ENCODE measurements around the gene PPIP5K1.
"Not testable (repeated sequence)": the region's sequence is repeated elsewhere in the genome, so short reads cannot be mapped to it uniquely, and the experiment has no call there.

The PPIP5K1 gene

GRCh38 chr15:43544266-43544665 is 45.7 kb downstream of the PPIP5K1 start:
- DNase-seq = no peak

GRCh38 chr15:43541785-43542184 is 48.2 kb downstream of the PPIP5K1 start:
- DNase-seq = no peak

- DNase-seq = no peak
These were observed 51.9 kb downstream of the PPIP5K1 start for GRCh38 chr15:43538091-43538490.

- no peak for DNase-seq
These were observed 55.1 kb downstream of the PPIP5K1 start for GRCh38 chr15:43534897-43535296.

- DNase-seq = not testable (repeated sequence)
These were observed 57.2 kb downstream of the PPIP5K1 start for GRCh38 chr15:43532826-43533225.

GRCh38 chr15:43531018-43531670 is 58.9 kb downstream of the PPIP5K1 start:
- DNase-seq = no peak

GRCh38 chr15:43529587-43530345 is 60.2 kb downstream of the PPIP5K1 start:
- no peak for DNase-seq

GRCh38 chr15:43529141-43529540 is 60.9 kb downstream of the PPIP5K1 start:
- no peak for DNase-seq

- no peak for DNase-seq
These were observed 61.4 kb downstream of the PPIP5K1 start for GRCh38 chr15:43528542-43529007.

- DNase-seq = no peak
These were observed 62.0 kb downstream of the PPIP5K1 start for GRCh38 chr15:43527802-43528541.

- DNase-seq = no peak
These were observed 62.8 kb downstream of the PPIP5K1 start for GRCh38 chr15:43527016-43527801.

- no peak for DNase-seq
These were observed 63.6 kb downstream of the PPIP5K1 start for GRCh38 chr15:43526261-43526930.

GRCh38 chr15:43525131-43525530 is 64.9 kb downstream of the PPIP5K1 start:
- no peak for DNase-seq

- DNase-seq = no peak
These were observed 65.7 kb downstream of the PPIP5K1 start for GRCh38 chr15:43524254-43524845.

- DNase-seq = no peak
These were observed 66.4 kb downstream of the PPIP5K1 start for GRCh38 chr15:43523646-43524045.

GRCh38 chr15:43522247-43522646 is 67.8 kb downstream of the PPIP5K1 start:
- DNase-seq = no peak

GRCh38 chr15:43521419-43521818 is 68.6 kb downstream of the PPIP5K1 start:
- DNase-seq = no peak

- DNase-seq = no peak
These were observed 69.9 kb downstream of the PPIP5K1 start for GRCh38 chr15:43520138-43520537.

- DNase-seq = no peak
These were observed 70.8 kb downstream of the PPIP5K1 start for GRCh38 chr15:43519196-43519595.

- no peak for DNase-seq
These were observed 71.7 kb downstream of the PPIP5K1 start for GRCh38 chr15:43518197-43518761.

All from activated CD4-positive, CD25-positive, alpha-beta regulatory T cell treated with anti-CD3 and anti-CD28 coated beads, Interleukin-2, amount 50 U/mL, for 72 hours (primary cell).